Measurements from ENCODE around the gene FOSL2.

The FOSL2 gene

DNA sequence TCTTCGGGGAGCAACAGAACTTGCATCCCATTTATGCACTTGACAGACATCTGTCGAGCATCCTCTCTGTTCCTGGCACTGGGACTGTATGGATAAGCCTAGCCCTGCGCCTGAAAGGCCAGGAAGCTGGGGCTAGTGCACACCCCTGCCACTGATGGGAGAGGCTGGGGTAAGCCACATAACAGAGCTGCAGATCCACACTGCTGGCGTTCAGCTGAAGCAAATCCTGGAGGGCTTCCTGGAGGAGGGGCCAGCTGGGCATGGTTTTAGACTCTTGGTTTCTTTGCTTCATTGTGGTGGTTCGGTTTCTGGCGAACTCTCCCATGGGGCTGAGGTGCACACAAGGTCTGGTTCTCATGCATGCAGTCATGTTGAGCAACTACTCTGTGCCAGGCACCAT, 45.5 kb upstream of the FOSL2 start:
- TF ChIP-seq, protein P1, sequence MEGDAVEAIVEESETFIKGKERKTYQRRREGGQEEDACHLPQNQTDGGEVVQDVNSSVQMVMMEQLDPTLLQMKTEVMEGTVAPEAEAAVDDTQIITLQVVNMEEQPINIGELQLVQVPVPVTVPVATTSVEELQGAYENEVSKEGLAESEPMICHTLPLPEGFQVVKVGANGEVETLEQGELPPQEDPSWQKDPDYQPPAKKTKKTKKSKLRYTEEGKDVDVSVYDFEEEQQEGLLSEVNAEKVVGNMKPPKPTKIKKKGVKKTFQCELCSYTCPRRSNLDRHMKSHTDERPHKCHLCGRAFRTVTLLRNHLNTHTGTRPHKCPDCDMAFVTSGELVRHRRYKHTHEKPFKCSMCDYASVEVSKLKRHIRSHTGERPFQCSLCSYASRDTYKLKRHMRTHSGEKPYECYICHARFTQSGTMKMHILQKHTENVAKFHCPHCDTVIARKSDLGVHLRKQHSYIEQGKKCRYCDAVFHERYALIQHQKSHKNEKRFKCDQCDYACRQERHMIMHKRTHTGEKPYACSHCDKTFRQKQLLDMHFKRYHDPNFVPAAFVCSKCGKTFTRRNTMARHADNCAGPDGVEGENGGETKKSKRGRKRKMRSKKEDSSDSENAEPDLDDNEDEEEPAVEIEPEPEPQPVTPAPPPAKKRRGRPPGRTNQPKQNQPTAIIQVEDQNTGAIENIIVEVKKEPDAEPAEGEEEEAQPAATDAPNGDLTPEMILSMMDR (IDR thresholded peaks at IDR 0.05; ENCODE audit: low read depth, low read length), result no peak

DNA sequence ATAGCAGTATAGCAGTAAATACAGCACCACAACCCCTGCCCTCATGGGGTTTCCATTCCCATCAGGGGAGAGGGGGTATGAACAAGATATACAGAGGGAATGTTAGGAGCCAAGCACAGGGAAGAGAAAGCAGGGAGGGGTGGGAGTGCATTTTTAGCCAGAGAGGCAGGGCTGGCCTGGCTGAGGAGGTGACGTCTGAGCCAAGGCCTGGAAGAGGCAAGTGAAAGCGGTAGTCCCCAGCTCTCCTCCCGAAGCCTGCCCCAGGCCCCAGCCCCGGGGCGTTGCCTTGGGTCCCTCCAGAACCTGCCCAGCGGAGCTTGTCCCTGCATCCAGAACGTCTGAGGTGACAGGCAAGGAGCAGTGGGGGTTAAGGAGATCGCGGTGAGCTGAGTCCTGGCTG, 45.1 kb upstream of the FOSL2 start:
- TF ChIP-seq, protein P1 (IDR thresholded peaks at IDR 0.05; ENCODE audit: low read depth, low read length), result no peak
- DNase-seq (ENCODE audit: extremely low read depth, low read depth), result no peak

More for the DNA sequence above, 45.5 kb upstream of the FOSL2 start:
- no peak for DNase-seq (ENCODE audit: extremely low read depth, low read depth)

DNA sequence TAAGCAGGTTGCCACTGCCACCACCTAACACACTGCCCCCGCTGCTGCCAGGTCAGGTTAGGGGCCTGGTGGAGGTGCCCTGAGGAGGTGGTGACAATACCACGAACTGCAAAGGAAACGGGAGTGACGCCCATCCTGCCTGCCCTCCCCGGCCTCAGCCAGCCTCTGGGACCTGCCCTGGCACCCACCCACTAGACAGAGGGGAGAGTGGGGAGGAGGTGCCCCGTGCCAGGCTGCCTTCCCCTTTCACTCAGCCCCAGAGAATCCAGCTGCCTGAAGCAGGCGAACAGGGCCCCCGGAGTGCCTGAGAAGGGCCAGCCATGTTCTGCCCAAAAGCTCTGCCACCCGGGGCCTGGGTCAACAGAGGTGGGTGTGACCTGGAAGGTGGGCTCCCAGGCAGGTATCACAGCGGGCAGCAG, 44.5 kb upstream of the FOSL2 start:
- TF ChIP-seq, protein P1 (IDR thresholded peaks at IDR 0.05; ENCODE audit: low read depth, low read length), result no peak
- DNase-seq (ENCODE audit: extremely low read depth, low read depth), result no peak

DNA sequence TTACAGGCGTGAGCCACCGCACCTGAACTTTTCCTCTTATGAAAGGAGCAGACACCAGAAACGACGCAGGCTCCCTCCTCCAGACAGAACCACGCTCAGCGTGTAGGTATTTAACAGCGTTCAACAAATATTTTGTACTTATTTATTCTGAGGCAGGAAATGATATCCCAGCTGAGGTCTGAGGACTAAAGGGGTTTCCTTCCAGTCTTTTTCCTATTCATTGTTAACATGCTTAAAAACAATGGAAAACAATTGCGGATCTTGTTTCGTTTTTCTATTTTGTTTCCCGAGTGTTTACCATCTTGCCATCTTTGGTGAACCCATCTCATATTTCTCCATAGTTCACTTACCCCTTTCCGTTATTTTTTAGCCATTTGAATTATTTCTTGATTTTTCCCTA, 43.7 kb upstream of the FOSL2 start:
- TF ChIP-seq, protein P1 (IDR thresholded peaks at IDR 0.05; ENCODE audit: low read depth, low read length), result no peak
- DNase-seq (ENCODE audit: extremely low read depth, low read depth), result no peak

DNA sequence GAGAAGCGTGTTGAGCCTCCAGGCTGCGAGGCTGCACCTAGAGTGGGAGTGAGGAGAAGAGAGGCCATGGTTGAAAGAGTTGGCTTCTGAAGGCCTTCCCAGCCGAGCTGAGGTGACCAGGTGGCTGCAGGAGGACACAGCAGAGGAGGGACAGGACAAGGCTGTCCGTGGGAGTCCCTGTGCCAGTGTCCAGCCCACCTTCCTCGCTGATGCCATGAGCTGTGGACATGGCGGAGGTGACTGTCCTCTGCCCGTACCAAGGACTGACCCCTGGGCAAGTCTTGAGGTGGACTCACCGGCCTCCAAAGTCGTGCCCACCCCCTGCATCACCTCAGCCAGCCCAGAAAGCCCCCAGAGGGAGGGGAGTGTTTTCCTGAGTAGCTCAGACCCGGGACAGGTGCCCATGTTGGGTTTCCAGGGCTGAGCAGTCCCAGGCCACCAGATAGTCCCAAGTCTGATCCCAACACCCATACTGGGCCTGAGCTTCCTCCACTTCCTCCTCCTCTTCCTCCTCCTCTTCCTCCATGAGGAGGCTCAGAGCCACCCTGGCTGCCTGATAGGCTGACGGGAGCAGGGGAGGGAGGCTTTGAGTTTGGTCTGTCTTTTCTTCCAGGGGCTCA, 43.0 kb upstream of the FOSL2 start:
- TF ChIP-seq, protein P1 (IDR thresholded peaks at IDR 0.05; ENCODE audit: low read depth, low read length), result no peak
- no peak for DNase-seq (ENCODE audit: extremely low read depth, low read depth)

DNA sequence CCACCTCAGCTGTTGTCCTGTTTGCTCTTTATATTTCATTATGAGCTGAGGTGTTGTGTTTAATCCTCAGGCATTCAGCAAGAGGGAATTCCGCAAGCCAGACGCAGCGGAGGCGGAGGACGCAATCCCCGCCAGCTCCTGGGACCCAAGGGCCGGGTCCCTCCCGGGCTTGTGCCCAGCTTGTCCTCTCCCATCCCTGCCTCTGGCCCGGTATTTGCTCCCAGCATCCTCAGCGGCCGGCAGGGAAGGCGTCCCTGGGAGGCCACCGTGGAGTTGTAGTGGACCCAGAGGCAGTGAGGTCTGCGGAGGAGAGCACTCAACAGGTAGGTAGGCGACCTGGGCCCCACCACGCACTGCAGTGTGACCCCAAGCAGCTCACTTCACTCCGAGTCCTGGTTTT, 42.5 kb upstream of the FOSL2 start:
- no peak for DNase-seq (ENCODE audit: extremely low read depth, low read depth)
- TF ChIP-seq, protein P1 (IDR thresholded peaks at IDR 0.05; ENCODE audit: low read depth, low read length), result no peak

DNA sequence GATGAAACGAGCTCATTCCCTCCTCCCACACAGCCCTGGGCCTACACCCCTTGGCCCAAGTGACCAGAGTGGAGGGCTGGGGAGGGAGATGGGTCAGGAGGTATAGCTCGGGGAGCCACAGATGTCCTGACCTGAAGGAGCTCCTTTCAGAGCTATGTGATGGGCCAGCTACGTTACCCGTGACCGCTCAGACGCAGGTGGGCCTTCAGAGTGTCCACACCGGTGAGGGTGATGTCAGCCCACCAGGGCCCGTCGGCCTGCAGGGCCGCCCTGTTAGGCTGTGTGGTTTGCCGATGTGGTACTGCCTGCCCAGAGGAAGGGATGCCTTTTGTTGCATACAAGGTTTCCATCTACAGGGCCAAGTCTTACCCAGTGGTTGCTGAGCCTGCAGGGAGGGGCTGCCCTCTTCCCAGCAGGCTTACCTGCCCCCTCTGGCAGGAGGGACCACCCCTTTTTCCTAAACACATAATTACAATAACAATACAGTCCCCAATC, 41.8 kb upstream of the FOSL2 start:
- TF ChIP-seq, protein P1 (IDR thresholded peaks at IDR 0.05; ENCODE audit: low read depth, low read length), result no peak

More for the DNA sequence above, 41.8 kb upstream of the FOSL2 start:
- DNase-seq (ENCODE audit: extremely low read depth, low read depth), result no peak
